ENCODE data around the gene HTRA2.

The HTRA2 gene

DNA sequence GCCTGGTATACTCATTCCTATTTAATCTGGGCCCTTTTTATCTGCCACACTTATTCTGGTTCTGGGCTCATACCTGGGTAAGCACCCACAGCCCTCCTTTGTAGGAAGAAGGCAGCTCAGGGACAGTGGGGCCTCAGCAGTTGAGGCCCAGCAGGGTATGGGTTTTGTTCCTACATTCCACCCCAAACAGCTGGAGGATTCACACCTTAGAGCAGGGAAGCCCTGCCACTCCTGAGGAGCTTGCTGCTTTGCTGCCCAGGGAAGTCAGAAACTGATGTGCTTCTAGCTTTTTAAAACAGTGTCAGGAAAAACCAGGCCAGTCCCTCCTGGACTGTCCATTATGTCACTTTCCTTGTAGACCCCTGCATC, 29.2 kb upstream of the HTRA2 start:
- no peak for DNase-seq (ENCODE audit: low read depth in 2 of 2)

DNA sequence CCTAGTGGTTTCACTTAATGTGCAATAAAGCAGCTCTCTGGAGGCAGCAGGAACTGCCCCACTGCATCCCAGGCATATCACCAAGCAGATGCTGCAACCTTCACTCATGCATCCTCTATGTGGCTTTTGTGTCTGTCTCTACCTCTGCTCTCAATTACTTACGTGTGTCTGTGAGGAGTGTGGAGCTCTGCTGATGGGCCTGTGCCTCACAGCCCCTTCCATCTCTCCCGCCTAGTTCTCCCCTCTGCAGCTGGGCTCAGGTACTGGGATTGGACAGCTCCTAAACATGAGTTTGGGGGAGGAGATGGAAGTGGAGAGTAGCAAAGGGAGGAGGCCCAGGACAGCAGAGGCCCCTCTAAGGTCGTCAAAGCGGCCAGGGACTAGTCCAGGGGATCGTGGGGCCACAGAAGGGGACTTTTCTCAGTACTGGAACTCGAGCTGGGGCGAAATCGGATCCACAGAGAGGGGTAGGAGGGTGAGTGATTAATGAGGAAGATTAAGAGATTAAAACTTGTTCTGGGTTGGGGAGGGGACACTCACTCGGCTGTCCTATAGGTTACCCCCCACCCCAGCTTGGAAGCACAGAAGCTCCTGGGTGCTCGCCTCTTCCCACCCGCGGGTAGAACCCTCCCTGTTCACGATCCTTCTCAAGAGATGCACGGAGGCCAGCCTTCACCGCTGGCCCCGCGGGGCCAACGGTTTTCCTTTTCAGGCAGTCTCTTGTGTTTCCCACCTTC, 28.2 kb upstream of the HTRA2 start:
- DNase-seq (ENCODE audit: low read depth in 2 of 2) = no peak

DNA sequence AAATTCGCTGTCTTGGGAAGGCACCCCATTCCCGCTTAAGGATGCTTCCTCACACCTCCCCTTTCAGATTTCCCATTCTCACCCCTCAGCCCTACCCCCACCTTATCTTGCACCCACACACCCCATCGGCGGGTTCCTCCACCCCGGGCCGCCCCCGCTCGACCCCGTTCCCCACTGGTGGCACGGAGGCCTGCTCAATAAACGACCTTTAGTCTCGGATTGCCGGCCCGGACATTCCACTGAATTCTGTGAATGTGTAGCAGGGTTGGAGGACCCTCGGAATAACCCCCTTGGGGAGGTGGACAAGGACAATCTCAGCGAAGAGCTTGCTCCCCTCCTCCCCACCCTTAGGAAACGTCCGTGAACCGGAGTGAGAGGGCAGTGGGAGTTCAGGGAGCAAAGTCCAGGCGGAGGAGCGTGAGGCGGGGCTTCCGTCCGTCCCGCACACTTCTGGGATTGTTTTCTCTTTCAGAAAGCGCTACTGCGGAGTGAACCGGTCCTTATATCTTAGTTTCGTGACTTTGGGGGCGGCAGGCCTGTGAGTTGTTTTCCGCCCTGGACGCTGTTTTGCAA, 27.5 kb upstream of the HTRA2 start:
- DNase-seq (ENCODE audit: low read depth in 2 of 2) = no peak

- DNase-seq (ENCODE audit: low read depth in 2 of 2) = no peak
These were observed 26.8 kb upstream of the HTRA2 start for GRCh38 chr2:74502720-74503505.

GRCh38 chr2:74503506-74504475, 25.9 kb upstream of the HTRA2 start:
- no peak for DNase-seq (ENCODE audit: low read depth in 2 of 2)

DNA sequence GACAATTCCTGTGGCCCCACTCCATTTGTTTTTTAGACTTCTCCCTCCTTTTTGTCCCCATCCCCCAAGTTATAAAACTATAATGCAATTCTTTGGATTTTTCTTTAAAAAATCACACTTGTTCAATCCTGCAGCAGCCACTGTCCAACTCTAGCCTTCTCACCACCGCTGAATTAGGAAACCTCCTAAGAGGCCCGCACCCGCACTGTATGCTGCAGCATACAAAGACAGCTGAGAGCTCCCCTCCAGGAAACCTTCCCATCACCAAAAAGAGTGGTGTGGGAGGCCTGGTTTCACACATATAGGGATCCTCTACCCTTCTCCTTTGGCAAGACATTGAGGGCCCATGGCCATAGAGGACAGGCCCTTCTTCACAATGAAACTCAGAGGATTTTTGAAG, 25.1 kb upstream of the HTRA2 start:
- no peak for DNase-seq (ENCODE audit: low read depth in 2 of 2)

- no peak for DNase-seq (ENCODE audit: low read depth in 2 of 2)
These were observed 24.1 kb upstream of the HTRA2 start for GRCh38 chr2:74505448-74506246.

- DNase-seq (ENCODE audit: low read depth in 2 of 2) = peak; percentile 97 to 98
These were observed 22.4 kb upstream of the HTRA2 start, which contains the start of gene PCGF1 for GRCh38 chr2:74507145-74507925. TSS of gene PCGF1 (minus strand) at chr2:74507695. CDS start at chr2:74507668, 27 bp downstream.

GRCh38 chr2:74507926-74508520, 21.7 kb upstream of the HTRA2 start:
- DNase-seq (ENCODE audit: low read depth in 2 of 2) = no peak

- no peak for DNase-seq (ENCODE audit: low read depth in 2 of 2)
These were observed 19.5 kb upstream of the HTRA2 start for GRCh38 chr2:74510272-74510671.

- no peak for DNase-seq (ENCODE audit: low read depth in 2 of 2)
These were observed 18.4 kb upstream of the HTRA2 start for GRCh38 chr2:74511104-74511989.

- no peak for DNase-seq (ENCODE audit: low read depth in 2 of 2)
These were observed 16.8 kb upstream of the HTRA2 start for GRCh38 chr2:74512744-74513604.

DNA sequence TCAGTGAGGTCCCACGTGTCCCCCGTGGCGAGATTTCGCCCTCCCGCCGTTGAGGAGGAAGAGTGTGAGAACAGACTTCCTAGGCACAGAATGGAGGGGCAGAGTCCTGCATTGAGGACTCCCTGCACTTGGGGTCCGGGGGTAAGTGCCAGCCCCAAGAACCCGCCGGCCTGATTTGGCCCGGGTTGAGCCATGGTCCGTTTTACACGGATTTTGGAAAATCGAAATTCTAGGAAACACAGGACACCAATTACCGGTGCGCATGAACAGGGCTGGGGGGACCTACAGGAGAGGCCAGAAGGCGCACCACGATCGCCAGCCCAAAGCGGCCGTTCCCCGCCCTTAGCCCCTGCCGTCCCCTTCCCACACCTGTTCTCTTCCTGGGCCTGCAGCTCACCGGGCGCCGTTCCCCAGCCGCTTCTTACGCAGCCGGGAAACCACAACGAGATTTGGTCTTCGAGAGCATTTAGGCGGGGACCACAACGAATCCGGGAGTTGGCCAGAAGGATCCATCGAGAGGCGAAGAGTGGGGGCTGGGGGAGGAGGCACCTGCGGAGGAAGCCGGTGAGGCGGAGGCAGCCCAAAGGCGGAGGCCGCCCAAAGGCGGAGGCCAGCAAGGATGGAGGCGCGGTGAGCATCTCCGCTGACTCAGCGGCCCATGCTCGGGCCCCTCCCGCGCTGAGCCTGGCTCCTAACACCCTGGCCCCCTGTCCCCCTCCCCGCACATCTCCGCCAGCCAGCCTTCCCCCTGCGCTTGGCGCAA, 15.9 kb upstream of the HTRA2 start:
- no peak for DNase-seq (ENCODE audit: low read depth in 2 of 2)

GRCh38 chr2:74514368-74515270, 15.1 kb upstream of the HTRA2 start, which contains the start of gene TLX2:
TSS of gene TLX2 (plus strand) at chr2:74514450. CDS start at chr2:74514807, 357 bp downstream.
- DNase-seq (ENCODE audit: low read depth in 2 of 2) = no peak

- no peak for DNase-seq (ENCODE audit: low read depth in 2 of 2)
These were observed 14.3 kb upstream of the HTRA2 start for GRCh38 chr2:74515271-74515980.

All from stimulated activated CD8-positive, alpha-beta memory T cell treated with anti-CD3 and anti-CD28 coated beads, Interleukin-15, amount 100 ng/mL, for 4 hours (primary cell).